GM12872 (cell line): ENCODE measurements around the gene ZNF790.

ENCODE experiments used
- TF ChIP-seq, protein P1 (sequence below): IDR thresholded peaks from 3 replicates; pipeline ENCODE4 v1.5.1; 2011; ENCODE audit warnings: low read depth, mild to moderate bottlenecking, low read length, moderate library complexity; ENCODE audit not compliant: insufficient read depth

ZNF790 gene

DNA sequence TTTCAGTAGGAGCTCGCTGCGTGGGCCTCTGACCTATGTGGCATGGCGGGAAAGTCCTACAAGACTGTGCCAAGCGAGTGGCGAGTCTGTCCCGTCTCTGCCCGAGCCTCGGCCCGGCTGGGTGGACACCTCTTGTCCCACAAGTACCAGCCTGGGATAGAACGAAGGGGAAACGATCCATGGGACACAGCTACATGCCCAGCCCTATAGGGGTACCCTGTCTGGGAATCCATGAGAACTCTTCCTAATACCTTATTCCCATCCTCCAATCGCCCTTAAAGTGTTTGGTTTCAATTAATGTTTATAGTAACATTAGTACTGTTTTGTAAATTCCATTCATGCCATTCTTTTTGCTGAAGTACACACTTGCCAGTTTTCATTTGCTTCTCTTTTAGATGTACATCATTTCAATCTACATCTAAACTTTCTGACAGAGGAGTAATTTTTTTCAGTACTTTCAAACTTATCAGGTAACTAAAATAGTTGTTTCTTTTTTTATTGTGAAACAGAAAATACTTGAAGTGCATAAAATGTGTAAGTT lies 667 bp upstream of the ZNF790 start:
- TF ChIP-seq, protein P1, sequence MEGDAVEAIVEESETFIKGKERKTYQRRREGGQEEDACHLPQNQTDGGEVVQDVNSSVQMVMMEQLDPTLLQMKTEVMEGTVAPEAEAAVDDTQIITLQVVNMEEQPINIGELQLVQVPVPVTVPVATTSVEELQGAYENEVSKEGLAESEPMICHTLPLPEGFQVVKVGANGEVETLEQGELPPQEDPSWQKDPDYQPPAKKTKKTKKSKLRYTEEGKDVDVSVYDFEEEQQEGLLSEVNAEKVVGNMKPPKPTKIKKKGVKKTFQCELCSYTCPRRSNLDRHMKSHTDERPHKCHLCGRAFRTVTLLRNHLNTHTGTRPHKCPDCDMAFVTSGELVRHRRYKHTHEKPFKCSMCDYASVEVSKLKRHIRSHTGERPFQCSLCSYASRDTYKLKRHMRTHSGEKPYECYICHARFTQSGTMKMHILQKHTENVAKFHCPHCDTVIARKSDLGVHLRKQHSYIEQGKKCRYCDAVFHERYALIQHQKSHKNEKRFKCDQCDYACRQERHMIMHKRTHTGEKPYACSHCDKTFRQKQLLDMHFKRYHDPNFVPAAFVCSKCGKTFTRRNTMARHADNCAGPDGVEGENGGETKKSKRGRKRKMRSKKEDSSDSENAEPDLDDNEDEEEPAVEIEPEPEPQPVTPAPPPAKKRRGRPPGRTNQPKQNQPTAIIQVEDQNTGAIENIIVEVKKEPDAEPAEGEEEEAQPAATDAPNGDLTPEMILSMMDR = no peak

DNA sequence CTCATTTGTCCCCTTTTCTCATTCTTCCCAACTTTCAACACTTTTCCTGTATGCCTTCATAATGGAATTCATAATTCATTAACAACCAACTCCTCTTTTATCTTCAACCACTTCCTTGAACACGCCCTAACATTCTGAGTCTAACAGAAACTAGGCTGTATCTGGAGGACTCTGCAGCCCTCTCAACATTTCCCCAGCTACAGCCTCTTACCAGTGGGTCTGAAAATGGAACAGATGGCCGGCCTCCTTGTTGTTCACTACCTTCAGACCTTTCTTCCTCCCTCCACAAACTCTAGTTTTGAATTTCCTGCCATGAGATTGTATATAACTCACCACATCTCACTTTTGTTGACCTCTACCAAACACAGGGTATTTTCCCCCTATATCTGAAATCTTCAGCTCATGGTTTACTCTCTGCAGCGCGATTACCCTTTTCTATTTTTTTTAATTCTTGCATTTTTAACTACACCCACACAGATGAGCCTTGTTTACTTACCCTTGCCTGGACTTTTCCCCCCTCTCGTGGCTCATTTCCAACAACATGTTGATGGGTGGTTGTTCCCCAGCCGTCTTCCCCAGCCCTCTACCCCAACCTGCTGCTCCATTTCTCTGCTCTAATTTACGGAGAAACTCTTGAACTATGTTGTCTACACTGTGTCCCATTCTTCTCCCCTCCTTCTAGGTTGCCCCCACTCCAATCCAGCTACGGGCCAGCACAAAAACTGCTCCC lies 846 bp downstream of the ZNF790 start:
- TF ChIP-seq, protein P1 = no peak

DNA sequence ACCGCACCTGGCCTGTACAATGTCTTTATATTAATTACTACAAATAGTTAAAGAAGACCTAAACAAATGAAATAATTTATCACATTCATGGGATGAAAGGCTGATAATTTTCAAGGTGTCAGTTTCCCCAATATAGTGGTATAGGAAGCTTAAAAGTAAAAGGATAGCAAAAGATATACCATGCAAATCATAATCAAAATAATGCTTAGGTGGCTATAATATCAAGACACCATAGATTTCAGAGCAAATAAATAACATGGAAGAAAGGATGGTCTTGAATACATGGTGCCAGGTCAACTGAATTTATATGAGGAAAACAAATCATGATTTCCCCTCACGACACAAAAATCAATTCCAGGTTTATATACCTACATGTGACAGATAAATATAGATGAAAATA lies 4.8 kb downstream of the ZNF790 start:
- TF ChIP-seq, protein P1 = no peak

DNA sequence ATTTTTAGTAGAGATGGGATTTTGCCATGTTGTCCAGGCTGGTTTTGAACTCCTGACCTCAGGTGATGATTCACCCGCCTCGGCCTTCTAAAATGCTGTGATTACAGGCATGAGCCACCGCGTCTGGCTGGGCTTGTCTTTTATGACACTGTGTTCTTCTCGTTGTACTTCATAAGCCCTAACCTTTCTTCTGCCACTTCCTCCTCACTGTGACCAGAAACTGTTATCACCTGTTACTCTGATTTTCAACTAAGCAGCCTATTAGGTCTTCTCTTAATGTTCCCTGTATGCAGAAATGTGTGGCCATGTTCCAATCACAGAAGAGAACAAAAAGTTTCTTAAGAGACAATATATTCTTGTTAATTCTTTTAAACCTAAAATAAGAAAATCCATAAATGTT lies 16.4 kb downstream of the ZNF790 start:
- TF ChIP-seq, protein P1 = no peak

DNA sequence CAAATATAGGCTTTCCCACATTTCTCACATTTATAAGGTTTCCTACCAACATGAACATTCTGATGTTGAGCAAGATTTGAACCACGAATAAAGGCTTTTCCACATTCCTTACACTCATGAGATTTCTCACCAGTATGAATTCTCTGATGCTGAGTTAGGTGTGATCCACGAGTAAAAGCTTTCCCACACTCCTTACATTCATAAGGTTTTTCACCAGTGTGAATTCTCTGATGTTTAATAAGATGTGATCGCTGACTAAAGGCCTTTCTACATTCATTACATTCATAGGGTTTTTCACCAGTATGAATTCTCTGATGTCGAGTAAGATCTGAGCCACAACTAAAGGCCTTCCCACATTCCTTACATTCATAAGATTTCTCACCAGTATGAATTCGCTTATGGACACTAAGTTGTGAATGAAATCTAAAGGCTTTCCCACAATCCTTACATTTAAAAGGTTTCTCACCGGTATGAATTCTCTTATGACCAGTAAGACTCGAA lies 19.0 kb downstream of the ZNF790 start:
- TF ChIP-seq, protein P1 = no peak

DNA sequence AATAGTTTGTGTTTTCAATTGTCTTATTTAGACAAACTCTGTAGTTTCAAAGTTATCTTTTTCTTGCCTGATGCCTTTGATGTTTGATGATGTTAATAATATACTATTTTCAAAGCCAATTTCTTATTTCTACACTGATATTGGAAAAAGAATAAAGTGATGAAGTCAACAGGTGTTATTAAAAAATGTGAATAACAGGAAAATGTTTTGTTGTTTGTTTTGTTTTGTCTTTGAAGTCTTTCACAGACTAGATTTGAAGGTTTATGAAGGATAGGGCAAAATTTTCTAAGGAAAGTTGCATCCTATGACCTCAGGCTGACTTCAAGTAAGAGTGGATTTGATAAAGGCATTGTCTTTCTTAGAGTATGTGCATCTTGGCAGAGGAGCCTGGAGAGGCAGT lies 31.2 kb downstream of the ZNF790 start:
- TF ChIP-seq, protein P1 = no peak

DNA sequence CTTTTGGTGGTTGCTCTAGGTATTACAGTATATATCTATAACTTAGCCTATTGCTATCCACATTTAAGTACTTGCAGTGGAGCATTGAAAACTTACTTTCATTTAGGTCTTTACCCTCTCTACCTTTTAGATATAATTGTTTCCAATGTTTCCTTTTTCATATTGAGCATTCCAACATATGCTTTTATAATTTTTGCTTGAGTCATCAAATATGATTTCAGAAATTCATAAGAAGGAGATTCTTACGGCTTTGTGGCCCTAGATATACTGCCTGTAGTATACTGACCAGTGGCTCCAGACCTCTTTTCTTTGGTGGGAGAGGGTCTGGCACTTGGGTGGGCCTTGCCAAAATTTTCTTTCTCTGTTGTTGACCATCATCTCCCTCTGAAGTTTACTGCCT lies 32.8 kb downstream of the ZNF790 start:
- TF ChIP-seq, protein P1 = no peak

DNA sequence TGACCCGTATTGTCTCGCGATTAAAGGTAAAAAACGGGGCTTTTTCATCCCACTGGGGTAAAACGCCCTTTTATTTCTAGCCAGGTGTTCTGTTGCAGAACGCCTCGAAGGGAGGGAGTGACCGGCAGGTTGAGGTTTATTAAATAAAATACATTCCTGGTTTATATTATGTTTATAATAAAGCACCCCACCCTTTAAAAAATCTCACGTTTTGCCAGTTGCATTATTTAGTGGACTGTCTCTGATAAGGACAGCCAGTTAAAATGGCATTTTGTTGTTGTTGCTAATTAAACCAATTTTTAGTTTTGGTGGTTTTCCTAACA lies 40.4 kb downstream of the ZNF790 start:
- TF ChIP-seq, protein P1 = no peak
